Measurements from ENCODE around the gene DNM3.

Gene DNM3

GRCh38 chr1:172326136-172326535, 484.8 kb downstream of the DNM3 start:
- no peak for DNase-seq (ENCODE audit: low spot score)

GRCh38 chr1:172328266-172328665, 487.0 kb downstream of the DNM3 start:
- DNase-seq (ENCODE audit: low spot score) = no peak

- no peak for DNase-seq (ENCODE audit: low spot score)
These were observed 490.9 kb downstream of the DNM3 start for GRCh38 chr1:172332230-172332629.

- no peak for DNase-seq (ENCODE audit: low spot score)
These were observed 494.1 kb downstream of the DNM3 start for GRCh38 chr1:172335377-172335776.

DNA sequence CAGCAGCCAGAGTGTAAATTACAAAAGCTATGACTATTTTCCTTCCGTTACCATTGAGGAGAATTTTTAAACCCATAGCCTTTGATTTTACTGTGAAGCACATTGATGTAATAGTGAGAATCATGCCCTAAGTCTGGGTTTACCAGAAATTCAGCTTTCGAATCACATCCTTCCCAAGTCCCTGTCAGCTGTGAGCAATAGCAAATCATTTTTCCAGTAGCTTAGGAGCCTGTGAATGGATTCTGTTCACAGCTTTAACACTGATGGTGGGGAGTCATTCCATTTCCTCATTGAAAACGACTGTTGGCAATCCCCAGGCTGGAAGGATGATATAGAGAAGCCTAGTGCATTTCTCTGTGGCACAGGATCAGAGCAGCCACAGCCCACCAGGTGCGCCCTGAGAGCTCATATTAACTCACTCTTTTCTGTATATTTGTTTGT, 497.0 kb downstream of the DNM3 start:
- DNase-seq (ENCODE audit: low spot score) = no peak

DNA sequence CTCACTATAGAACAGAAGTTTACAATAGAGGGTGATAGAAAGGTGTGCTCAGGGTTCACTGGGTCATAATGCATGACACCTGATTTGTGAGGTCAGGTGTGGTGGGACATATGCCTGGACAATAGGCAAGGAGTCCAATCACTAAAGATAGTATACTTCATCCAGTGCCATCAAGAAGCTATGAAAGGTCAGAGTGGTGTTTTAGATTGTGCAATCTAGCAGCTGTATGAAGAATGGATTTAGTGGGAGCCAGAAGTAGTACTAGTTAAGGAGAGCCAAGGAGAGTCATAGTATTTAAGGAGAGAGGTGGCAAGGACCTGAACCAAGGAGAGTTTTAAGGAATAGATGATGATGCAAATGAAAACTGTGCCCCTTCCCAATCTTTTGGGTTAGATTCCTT, 498.5 kb downstream of the DNM3 start:
- no peak for DNase-seq (ENCODE audit: low spot score)

GRCh38 chr1:172340520-172340919, 499.2 kb downstream of the DNM3 start:
- no peak for DNase-seq (ENCODE audit: low spot score)

- DNase-seq (ENCODE audit: low spot score) = no peak
These were observed 500.4 kb downstream of the DNM3 start for GRCh38 chr1:172341697-172342096.

- no peak for DNase-seq (ENCODE audit: low spot score)
These were observed 501.4 kb downstream of the DNM3 start for GRCh38 chr1:172342584-172343239.

GRCh38 chr1:172343240-172344160, 502.2 kb downstream of the DNM3 start:
- DNase-seq (ENCODE audit: low spot score) = peak; percentile 19

GRCh38 chr1:172344444-172344843, 503.1 kb downstream of the DNM3 start:
- no peak for DNase-seq (ENCODE audit: low spot score)

- DNase-seq (ENCODE audit: low spot score) = no peak
These were observed 503.8 kb downstream of the DNM3 start for GRCh38 chr1:172345077-172345476.

- DNase-seq (ENCODE audit: low spot score) = no peak
These were observed 506.1 kb downstream of the DNM3 start for GRCh38 chr1:172347416-172347815.

- DNase-seq (ENCODE audit: low spot score) = no peak
These were observed 509.6 kb downstream of the DNM3 start for GRCh38 chr1:172350856-172351255.

- DNase-seq (ENCODE audit: low spot score) = no peak
These were observed 510.0 kb downstream of the DNM3 start for GRCh38 chr1:172351346-172351745.

DNA sequence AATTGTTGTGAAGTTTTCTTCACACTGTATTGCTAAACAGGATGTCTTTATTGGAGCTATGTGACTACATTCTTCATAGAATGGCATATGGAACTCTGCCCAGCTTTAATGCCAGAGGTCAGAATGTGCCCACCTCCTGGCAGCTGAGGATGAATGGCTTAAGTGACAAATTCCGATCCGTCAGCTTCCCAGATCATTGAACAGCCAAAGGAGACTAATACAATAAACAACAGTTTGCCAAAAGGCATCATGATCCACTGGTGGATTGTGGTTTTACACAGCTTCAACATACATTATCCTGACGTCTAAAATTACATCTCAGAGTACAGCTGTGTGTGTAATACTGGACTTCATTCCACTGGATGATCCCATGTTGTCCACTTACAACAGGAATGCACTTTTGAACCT, 510.5 kb downstream of the DNM3 start:
- no peak for DNase-seq (ENCODE audit: low spot score)

- DNase-seq (ENCODE audit: low spot score) = no peak
These were observed 511.1 kb downstream of the DNM3 start for GRCh38 chr1:172352435-172352834.

GRCh38 chr1:172354291-172355274, 513.3 kb downstream of the DNM3 start:
- no peak for DNase-seq (ENCODE audit: low spot score)

- DNase-seq (ENCODE audit: low spot score) = no peak
These were observed 515.3 kb downstream of the DNM3 start for GRCh38 chr1:172356620-172357019.

DNA sequence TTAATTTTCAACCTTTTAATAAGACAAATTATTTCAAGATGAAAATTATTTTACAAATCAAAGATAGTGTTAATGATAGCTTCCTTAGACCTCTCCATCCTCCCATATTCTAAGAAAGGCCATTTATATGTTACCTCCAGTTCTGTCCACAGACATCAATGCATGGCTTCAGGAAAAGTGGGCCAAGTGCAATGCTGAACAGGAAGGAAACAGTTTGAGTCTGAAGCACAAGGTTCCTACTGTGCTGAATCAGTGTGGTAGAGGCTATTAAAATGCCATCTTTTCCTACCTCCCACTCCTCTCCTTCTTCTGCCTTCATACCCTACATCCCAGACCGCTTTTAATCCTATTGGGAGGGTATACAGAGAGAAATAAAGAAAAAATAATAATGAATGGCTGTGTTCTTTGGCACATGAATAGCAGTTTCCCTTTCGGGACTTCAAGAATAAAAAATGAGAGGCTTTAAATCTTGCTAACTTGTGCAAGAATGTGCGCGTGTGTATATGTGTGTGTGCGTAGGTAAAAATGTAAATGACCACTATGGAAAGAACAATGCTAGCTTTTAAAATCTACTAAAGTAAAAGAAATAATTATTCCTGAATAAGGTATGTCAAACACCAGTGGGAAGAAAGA, 516.6 kb downstream of the DNM3 start:
- no peak for DNase-seq (ENCODE audit: low spot score)

DNA sequence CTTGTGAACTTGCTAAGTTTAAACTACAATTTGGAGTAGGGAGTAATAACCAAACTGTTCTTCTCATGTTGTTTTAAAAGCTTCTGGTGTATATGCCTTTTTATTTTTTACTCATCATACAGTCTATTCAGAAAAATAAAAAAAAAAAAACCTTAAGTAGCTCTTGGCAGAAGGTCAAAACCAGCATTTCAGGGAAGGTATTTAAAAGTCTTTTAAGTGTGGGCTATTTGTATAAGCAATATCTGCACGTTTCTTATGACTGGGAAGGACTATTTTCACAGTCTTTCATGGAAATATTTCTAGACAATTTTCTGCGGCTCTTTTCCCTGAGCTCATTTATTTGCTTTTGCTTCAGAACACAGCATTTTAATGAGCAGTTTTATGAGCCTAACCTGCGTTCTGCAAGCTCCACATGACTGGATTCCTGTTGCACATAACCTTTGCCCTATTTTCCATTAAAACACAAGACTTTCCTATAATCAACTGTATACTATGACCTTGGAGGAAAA, 518.2 kb downstream of the DNM3 start:
- no peak for DNase-seq (ENCODE audit: low spot score)
